A549 (cell line): ENCODE measurements around the gene MGP. TPM values are rescaled to one million over a fixed set of nuclear protein-coding genes. Genes with fewer than 3 reads are reported as not detected.

Experiments
- ATAC-seq, 2 experiments: fragments of 200-7000 bp in 1 of 2; fragments of >200 bp in 1 of 2; cut with Nextera tagmentation in 1 of 2; cut with Tn5 transposase in 1 of 2; 3 replicates each; pipeline versions ENCODE4 v1.8.0 to v1.9.1; 2018 to 2020; ENCODE audit warnings: mild to moderate bottlenecking in 1 of 2, moderate library complexity in 1 of 2
- CTCF ChIA-PET: fragments of 300-600 bp; sonication (Branson Sonifier 250); formaldehyde crosslinking; extraction: SDS; loops from one replicate; lab custom pipeline; 2021; ENCODE audit warnings: antibody characterized with exemption, inconsistent platforms; lab: Yijun Ruan, JAX
- POLR2A ChIA-PET: fragments of 350-600 bp; formaldehyde crosslinking; extraction: SDS; loops from one replicate; lab custom pipeline; 2021; ENCODE audit warnings: antibody characterized with exemption, inconsistent platforms; lab: Yijun Ruan, JAX
- DNase-seq, 2 experiments: peaks; one replicate each; pipeline versions ENCODE4 v3.0.0 to v3.0.0-alpha.2; 2011 to 2016; ENCODE audit warnings: low read depth in 1 of 2, low spot score in 1 of 2
- FAIRE-seq: peaks from 2 replicates; lab custom pipeline; 2011; peaks lifted over from hg19 to GRCh38; lab: Jason Lieb, UNC
- H3K27ac ChIP-seq, 2 experiments: fragments of >200 bp; sonication (Bioruptor Twin); formaldehyde crosslinking; 3 replicates each; pipeline ENCODE4 v1.5.1; 2016 to 2017
- H3K4me1 ChIP-seq: fragments of >200 bp; sonication (Bioruptor Twin); formaldehyde crosslinking; 3 replicates; pipeline ENCODE4 v1.6.1; 2016
- H3K4me2 ChIP-seq: fragments of >200 bp; sonication (Bioruptor Twin); formaldehyde crosslinking; 3 replicates; pipeline ENCODE4 v1.6.1; 2016
- H3K4me3 ChIP-seq: fragments of >200 bp; sonication (Bioruptor Twin); formaldehyde crosslinking; 3 replicates; pipeline ENCODE4 v1.5.1; 2016
- H3K9me3 ChIP-seq: fragments of >200 bp; sonication (Bioruptor Twin); formaldehyde crosslinking; 3 replicates; pipeline ENCODE4 v1.6.1; 2016
- BHLHE40 ChIP-seq: IDR thresholded peaks from 2 replicates; pipeline ENCODE4 v1.6.1; 2012; ENCODE audit warnings: low read depth, low read length, inconsistent platforms
- CHD4 ChIP-seq: fragments of 200-600 bp; sonication (generic); IDR thresholded peaks from 2 replicates; pipeline ENCODE4 v1.6.1; 2016; ENCODE audit warnings: antibody characterized with exemption, mild to moderate bottlenecking, borderline replicate concordance
- EP300 ChIP-seq, 2 experiments: fragments of >200 bp; sonication (Bioruptor Twin); formaldehyde crosslinking; IDR thresholded peaks; 2 replicates in 1 of 2; 3 replicates in 1 of 2; pipeline ENCODE4 v1.6.1; 2016 to 2017
- GATA3 ChIP-seq: IDR thresholded peaks from 2 replicates; pipeline ENCODE4 v1.6.1; 2012; ENCODE audit warnings: borderline replicate concordance
- HDAC2 ChIP-seq: fragments of 200-600 bp; sonication (generic); IDR thresholded peaks from 2 replicates; pipeline ENCODE4 v1.6.1; 2016
- HOXA7 ChIP-seq: fragments of 250-450 bp; sonication (Bioruptor Pico); IDR thresholded peaks from 2 replicates; pipeline ENCODE4 v1.5.0; 2020; ENCODE audit warnings: mild to moderate bottlenecking, moderate library complexity
- HOXB13 ChIP-seq: fragments of 250-450 bp; sonication (Bioruptor Pico); IDR thresholded peaks from 2 replicates; pipeline ENCODE4 v1.5.0; 2020; ENCODE audit warnings: low read depth, mild to moderate bottlenecking, moderate library complexity
- KDM1A ChIP-seq: fragments of 200-600 bp; sonication (generic); IDR thresholded peaks from 2 replicates; pipeline ENCODE4 v1.6.1; 2016; ENCODE audit warnings: low read depth, mild to moderate bottlenecking
- MYC ChIP-seq: IDR thresholded peaks from 2 replicates; pipeline ENCODE4 v1.6.1; 2012; ENCODE audit warnings: mild to moderate bottlenecking, inconsistent platforms, low read length, improper control_type of control experiment, borderline replicate concordance
- NFE2L2 ChIP-seq: fragments of 150-350 bp; conservative IDR thresholded peaks from 2 replicates; pipeline ENCODE4 v1.6.1; 2014; ENCODE audit warnings: low read length
- POLR2A ChIP-seq: IDR thresholded peaks from 2 replicates; pipeline ENCODE4 v1.6.1; 2012; ENCODE audit warnings: mild to moderate bottlenecking, low read length
- RNF2 ChIP-seq: fragments of 200-600 bp; sonication (generic); IDR thresholded peaks from 2 replicates; pipeline ENCODE4 v1.6.1; 2016; ENCODE audit warnings: low read depth, mild to moderate bottlenecking, antibody characterized with exemption, moderate library complexity, borderline replicate concordance
- SMC3 ChIP-seq: fragments of >200 bp; sonication (Bioruptor Twin); formaldehyde crosslinking; IDR thresholded peaks from 3 replicates; pipeline ENCODE4 v1.6.1; 2018; ENCODE audit warnings: inconsistent platforms
- ZFP36 ChIP-seq: fragments of 450-650 bp; IDR thresholded peaks from 2 replicates; pipeline ENCODE4 v1.6.1; 2014; ENCODE audit warnings: borderline replicate concordance; ENCODE audit not compliant: partially characterized antibody
- ZNF302 ChIP-seq: fragments of 250-450 bp; sonication (Bioruptor Pico); IDR thresholded peaks from 2 replicates; pipeline ENCODE4 v1.9.0; 2021; ENCODE audit warnings: inconsistent platforms, mild to moderate bottlenecking, moderate library complexity
- WGBS: methylation state at CpG from one replicate; pipeline ENCODE4 v1.1.6; 2017; ENCODE audit errors: missing lambda C conversion rate; 5-methylcytosine and 5-hydroxymethylcytosine counted together
- polyA plus RNA-seq, 4 experiments: library from polyadenylated mRNA; depleted of rRNA in 3 of 4; stranded (reverse); fragments of >200 nt; fragmentation: RNase III in 1 of 4; extraction: RNeasy Plus Mini Kit Qiagen cat#74134 plus additional on column Dnase treatment in 1 of 4; gene quantifications; 2 replicates in 3 of 4; 3 replicates in 1 of 4; pipeline ENCODE4 v1.2.3, GENCODE V29; 2011 to 2017
- TF ChIP-seq, protein P1 (sequence below): IDR thresholded peaks from 2 replicates; pipeline ENCODE4 v1.6.1; 2012
- TF ChIP-seq, protein P2 (sequence below): fragments of 200-600 bp; sonication (generic); IDR thresholded peaks from 2 replicates; pipeline ENCODE4 v1.6.1; 2016; ENCODE audit warnings: antibody characterized with exemption, mild to moderate bottlenecking, moderate library complexity
- TF ChIP-seq, protein P3 (sequence below): fragments of 150-350 bp; IDR thresholded peaks from 2 replicates; pipeline ENCODE4 v1.6.1; 2014; ENCODE audit warnings: low read depth, mild to moderate bottlenecking, low read length
- TF ChIP-seq, protein P4 (sequence below): fragments of >200 bp; sonication (Bioruptor Twin); formaldehyde crosslinking; IDR thresholded peaks from 3 replicates; pipeline ENCODE4 v1.5.1; 2016
- TF ChIP-seq, protein P5 (sequence below): fragments of >200 bp; sonication (Bioruptor Twin); formaldehyde crosslinking; IDR thresholded peaks from 2 replicates; pipeline ENCODE4 v1.6.1; 2016
- TF ChIP-seq, protein P6 (sequence below): fragments of 450-650 bp; IDR thresholded peaks from 2 replicates; pipeline ENCODE4 v1.6.1; 2014; ENCODE audit warnings: antibody characterized with exemption

MGP gene
- polyA plus RNA-seq, 2 of the 4 experiments (the other 2 are of a cell fraction) = 0.16 to 0.30 TPM

DNA sequence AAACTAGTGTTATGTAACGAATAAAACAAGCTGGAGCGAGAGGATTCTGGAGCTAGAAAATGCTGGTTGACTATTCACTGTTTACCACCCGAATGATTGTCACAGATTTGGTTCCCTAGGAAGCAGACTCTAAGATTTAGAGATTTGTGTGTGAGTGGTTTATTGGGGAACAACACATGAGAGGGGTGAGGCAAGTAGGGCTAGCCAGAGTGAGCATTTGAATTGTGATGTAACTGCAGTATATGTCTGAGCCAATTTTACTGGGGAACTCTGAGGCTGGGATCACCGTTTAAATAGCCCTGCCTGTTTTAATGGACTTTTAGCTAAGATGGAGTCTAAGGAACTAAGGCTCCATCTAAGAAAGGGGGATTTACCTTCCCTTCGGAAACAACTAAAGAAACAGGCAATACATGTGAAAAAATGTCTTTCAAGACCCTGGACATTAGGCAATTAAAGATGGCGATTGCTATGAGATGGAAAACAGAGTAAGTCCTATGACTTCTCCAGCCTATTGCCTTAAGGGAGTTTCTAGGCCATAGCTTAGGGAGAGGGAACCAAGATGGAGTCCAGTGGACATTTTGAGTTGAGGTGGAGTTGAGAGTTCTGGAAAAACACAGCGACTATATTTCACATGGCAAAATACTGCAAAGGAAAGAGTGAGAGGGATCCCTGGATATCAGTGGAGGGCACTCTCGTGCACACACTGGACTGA, 6.3 kb downstream of the MGP start:
- FAIRE-seq (no peak), DNase-seq (no peak), ATAC-seq (no peak)
- H3K4me3 ChIP-seq = no peak overlapping the region
- CTCF ChIA-PET = interaction anchor here (1.0 to 1.3 kb wide), 2 partner anchors 19 to 69 kb away, joined by 3 to 4 read pairs; no protein-coding TSS in a partner anchor
- no peaks in the 10 kb centered on the region for H3K9me3 ChIP-seq
- POLR2A ChIA-PET = no interaction called here
- H3K4me2 ChIP-seq = no peak overlapping the region
- H3K4me1 ChIP-seq = peaks cover 7% of the 10 kb centered on the region; the same call in 2 of the 3 replicates
- H3K27ac ChIP-seq = no peak overlapping the region
- 73% methylated on average over 8 of the region's 8 CpGs for WGBS
- TF ChIP-seq HOXB13 (CRISPR knock-in tag) (no peak), EP300 (IDR thresholded peaks at IDR 0.05) (no peak), CHD4 (no peak), POLR2A (no peak), NFE2L2 (no peak), RNF2 (no peak), KDM1A (no peak)
- TF ChIP-seq, protein P1, sequence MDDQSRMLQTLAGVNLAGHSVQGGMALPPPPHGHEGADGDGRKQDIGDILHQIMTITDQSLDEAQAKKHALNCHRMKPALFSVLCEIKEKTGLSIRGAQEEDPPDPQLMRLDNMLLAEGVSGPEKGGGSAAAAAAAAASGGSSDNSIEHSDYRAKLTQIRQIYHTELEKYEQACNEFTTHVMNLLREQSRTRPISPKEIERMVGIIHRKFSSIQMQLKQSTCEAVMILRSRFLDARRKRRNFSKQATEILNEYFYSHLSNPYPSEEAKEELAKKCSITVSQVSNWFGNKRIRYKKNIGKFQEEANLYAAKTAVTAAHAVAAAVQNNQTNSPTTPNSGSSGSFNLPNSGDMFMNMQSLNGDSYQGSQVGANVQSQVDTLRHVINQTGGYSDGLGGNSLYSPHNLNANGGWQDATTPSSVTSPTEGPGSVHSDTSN = no peak

DNA sequence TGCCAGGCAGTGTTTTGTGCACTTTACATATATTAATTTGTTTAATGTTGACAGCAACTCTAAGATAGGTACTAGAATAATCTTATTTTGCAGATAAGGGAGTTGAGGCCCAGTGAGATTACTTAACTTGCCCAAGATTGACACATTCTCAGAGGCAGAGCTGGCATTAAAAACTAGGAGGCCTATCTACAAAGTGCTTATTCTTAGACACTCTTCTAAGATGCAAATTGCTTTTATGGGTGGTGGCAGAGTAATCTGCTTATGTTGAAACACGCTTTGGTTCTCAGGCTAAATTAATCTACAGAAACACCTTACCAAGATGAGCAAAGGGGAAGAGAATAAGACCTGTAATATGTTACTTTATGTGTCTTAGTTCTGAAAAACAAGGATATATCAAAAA, 7.2 kb downstream of the MGP start:
- H3K9me3 ChIP-seq = no peaks in the 10 kb centered on the region
- DNase-seq = no peak
- ATAC-seq = no peak
- H3K27ac ChIP-seq = no peak overlapping the region
- CTCF ChIA-PET = interaction anchor here (0.8 to 1.3 kb wide), 3 partner anchors 11 to 68 kb away, joined by 3 to 4 read pairs (median 3); no protein-coding TSS in a partner anchor
- H3K4me3 ChIP-seq = no peak overlapping the region
- 59% methylated on average over 1 of the region's 1 CpG for WGBS
- no peak overlapping the region for H3K4me2 ChIP-seq
- H3K4me1 ChIP-seq = peaks cover 5% of the 10 kb centered on the region; the same call in 1 of the 3 replicates
- no peak for FAIRE-seq
- POLR2A ChIA-PET = no interaction called here
- TF ChIP-seq GATA3 (no peak), HOXA7 (no peak), ZNF302 (CRISPR knock-in tag) (no peak), BHLHE40 (no peak), HDAC2 (no peak), ZFP36 (no peak), SMC3 (no peak), MYC (no peak)
- TF ChIP-seq, protein P2, sequence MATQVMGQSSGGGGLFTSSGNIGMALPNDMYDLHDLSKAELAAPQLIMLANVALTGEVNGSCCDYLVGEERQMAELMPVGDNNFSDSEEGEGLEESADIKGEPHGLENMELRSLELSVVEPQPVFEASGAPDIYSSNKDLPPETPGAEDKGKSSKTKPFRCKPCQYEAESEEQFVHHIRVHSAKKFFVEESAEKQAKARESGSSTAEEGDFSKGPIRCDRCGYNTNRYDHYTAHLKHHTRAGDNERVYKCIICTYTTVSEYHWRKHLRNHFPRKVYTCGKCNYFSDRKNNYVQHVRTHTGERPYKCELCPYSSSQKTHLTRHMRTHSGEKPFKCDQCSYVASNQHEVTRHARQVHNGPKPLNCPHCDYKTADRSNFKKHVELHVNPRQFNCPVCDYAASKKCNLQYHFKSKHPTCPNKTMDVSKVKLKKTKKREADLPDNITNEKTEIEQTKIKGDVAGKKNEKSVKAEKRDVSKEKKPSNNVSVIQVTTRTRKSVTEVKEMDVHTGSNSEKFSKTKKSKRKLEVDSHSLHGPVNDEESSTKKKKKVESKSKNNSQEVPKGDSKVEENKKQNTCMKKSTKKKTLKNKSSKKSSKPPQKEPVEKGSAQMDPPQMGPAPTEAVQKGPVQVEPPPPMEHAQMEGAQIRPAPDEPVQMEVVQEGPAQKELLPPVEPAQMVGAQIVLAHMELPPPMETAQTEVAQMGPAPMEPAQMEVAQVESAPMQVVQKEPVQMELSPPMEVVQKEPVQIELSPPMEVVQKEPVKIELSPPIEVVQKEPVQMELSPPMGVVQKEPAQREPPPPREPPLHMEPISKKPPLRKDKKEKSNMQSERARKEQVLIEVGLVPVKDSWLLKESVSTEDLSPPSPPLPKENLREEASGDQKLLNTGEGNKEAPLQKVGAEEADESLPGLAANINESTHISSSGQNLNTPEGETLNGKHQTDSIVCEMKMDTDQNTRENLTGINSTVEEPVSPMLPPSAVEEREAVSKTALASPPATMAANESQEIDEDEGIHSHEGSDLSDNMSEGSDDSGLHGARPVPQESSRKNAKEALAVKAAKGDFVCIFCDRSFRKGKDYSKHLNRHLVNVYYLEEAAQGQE = no peak
- TF ChIP-seq, protein P3, sequence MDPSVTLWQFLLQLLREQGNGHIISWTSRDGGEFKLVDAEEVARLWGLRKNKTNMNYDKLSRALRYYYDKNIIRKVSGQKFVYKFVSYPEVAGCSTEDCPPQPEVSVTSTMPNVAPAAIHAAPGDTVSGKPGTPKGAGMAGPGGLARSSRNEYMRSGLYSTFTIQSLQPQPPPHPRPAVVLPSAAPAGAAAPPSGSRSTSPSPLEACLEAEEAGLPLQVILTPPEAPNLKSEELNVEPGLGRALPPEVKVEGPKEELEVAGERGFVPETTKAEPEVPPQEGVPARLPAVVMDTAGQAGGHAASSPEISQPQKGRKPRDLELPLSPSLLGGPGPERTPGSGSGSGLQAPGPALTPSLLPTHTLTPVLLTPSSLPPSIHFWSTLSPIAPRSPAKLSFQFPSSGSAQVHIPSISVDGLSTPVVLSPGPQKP = no peak
- TF ChIP-seq, protein P4, sequence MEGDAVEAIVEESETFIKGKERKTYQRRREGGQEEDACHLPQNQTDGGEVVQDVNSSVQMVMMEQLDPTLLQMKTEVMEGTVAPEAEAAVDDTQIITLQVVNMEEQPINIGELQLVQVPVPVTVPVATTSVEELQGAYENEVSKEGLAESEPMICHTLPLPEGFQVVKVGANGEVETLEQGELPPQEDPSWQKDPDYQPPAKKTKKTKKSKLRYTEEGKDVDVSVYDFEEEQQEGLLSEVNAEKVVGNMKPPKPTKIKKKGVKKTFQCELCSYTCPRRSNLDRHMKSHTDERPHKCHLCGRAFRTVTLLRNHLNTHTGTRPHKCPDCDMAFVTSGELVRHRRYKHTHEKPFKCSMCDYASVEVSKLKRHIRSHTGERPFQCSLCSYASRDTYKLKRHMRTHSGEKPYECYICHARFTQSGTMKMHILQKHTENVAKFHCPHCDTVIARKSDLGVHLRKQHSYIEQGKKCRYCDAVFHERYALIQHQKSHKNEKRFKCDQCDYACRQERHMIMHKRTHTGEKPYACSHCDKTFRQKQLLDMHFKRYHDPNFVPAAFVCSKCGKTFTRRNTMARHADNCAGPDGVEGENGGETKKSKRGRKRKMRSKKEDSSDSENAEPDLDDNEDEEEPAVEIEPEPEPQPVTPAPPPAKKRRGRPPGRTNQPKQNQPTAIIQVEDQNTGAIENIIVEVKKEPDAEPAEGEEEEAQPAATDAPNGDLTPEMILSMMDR = no peak
- TF ChIP-seq, protein P5, sequence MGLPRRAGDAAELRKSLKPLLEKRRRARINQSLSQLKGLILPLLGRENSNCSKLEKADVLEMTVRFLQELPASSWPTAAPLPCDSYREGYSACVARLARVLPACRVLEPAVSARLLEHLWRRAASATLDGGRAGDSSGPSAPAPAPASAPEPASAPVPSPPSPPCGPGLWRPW = no peak
- TF ChIP-seq, protein P6, sequence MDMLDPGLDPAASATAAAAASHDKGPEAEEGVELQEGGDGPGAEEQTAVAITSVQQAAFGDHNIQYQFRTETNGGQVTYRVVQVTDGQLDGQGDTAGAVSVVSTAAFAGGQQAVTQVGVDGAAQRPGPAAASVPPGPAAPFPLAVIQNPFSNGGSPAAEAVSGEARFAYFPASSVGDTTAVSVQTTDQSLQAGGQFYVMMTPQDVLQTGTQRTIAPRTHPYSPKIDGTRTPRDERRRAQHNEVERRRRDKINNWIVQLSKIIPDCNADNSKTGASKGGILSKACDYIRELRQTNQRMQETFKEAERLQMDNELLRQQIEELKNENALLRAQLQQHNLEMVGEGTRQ = no peak
